Neural cell (in vitro differentiated cells): Measurements from ENCODE around the gene WDR93. TPM values are rescaled to one million over a fixed set of nuclear protein-coding genes. Genes with fewer than 3 reads are reported as not detected.

Experiments
- H2AFZ ChIP-seq: fragments of 200-600, 300-800 bp; sonication (generic), shearing (Covaris generic); 2 replicates; pipeline ENCODE4 v1.6.0; 2014; ENCODE audit warnings: low read depth, mild to moderate bottlenecking, antibody characterized with exemption, low read length, moderate library complexity
- H3F3A ChIP-seq: fragments of 200-600 bp; shearing (Covaris generic); 2 replicates; pipeline ENCODE4 v1.6.1; 2016; ENCODE audit warnings: mild to moderate bottlenecking, moderate library complexity, mixed read lengths, antibody characterized with exemption, low read length; ENCODE audit not compliant: insufficient read depth, poor library complexity, severe bottlenecking
- H3K27ac ChIP-seq: fragments of 200-600, 300-800 bp; sonication (generic), shearing (Covaris generic); 2 replicates; pipeline ENCODE4 v1.5.1; 2014; ENCODE audit warnings: mild to moderate bottlenecking, low read length, moderate library complexity
- H3K27me3 ChIP-seq: fragments of 300-800, 200-600 bp; sonication (generic), shearing (Covaris generic); 2 replicates; pipeline ENCODE4 v1.6.0; 2014; ENCODE audit warnings: mild to moderate bottlenecking, low read depth, low read length, moderate library complexity; ENCODE audit not compliant: insufficient read depth
- H3K36me3 ChIP-seq: fragments of 300-800, 200-600 bp; sonication (generic), shearing (Covaris generic); 2 replicates; pipeline ENCODE4 v1.5.1; 2014; ENCODE audit warnings: mild to moderate bottlenecking, antibody characterized with exemption, low read length, moderate library complexity; ENCODE audit not compliant: insufficient read depth
- H3K4me2 ChIP-seq: fragments of 300-800, 200-600 bp; sonication (generic), shearing (Covaris generic); 2 replicates; pipeline ENCODE4 v1.6.0; 2014; ENCODE audit warnings: mild to moderate bottlenecking, low read length
- H3K4me3 ChIP-seq: fragments of 300-800, 200-600 bp; sonication (generic), shearing (Covaris generic); 2 replicates; pipeline ENCODE4 v1.5.1; 2014; ENCODE audit warnings: mild to moderate bottlenecking, low read length, moderate library complexity
- H3K79me2 ChIP-seq: fragments of 200-600 bp; shearing (Covaris generic); replicated peaks from 2 replicates; pipeline ENCODE4 v1.6.0; 2014; ENCODE audit warnings: mild to moderate bottlenecking, low read length, moderate library complexity; ENCODE audit not compliant: insufficient read depth
- H3K9ac ChIP-seq: fragments of 300-800, 200-600 bp; sonication (generic), shearing (Covaris generic); 2 replicates; pipeline ENCODE4 v1.6.1; 2016; ENCODE audit warnings: mild to moderate bottlenecking, low read length, mixed read lengths
- H3K9me2 ChIP-seq: fragments of 200-600 bp; shearing (Covaris generic); 2 replicates; pipeline ENCODE4 v1.6.1; 2016; ENCODE audit warnings: mild to moderate bottlenecking, low read length, mixed read lengths; ENCODE audit not compliant: insufficient read depth
- H3K9me3 ChIP-seq: fragments of 200-600, 300-800 bp; sonication (generic), shearing (Covaris generic); 2 replicates; pipeline ENCODE4 v1.6.1; 2016; ENCODE audit warnings: mild to moderate bottlenecking, mixed run types, low read length, moderate library complexity, mixed read lengths
- H4K20me1 ChIP-seq: fragments of 200-600 bp; shearing (Covaris generic); 2 replicates; pipeline ENCODE4 v1.6.1; 2016; ENCODE audit warnings: mild to moderate bottlenecking, mixed run types; ENCODE audit not compliant: insufficient read depth
- EP300 ChIP-seq: fragments of 450-650 bp; conservative IDR thresholded peaks from 2 replicates; pipeline ENCODE4 v1.6.1; 2014; ENCODE audit warnings: antibody characterized with exemption, mild to moderate bottlenecking, moderate library complexity; ENCODE audit not compliant: poor library complexity, severe bottlenecking
- EZH2 ChIP-seq: fragments of 200-600, 300-800 bp; shearing (Covaris generic), sonication (generic); IDR thresholded peaks from 2 replicates; pipeline ENCODE4 v1.6.1; 2014; ENCODE audit warnings: antibody characterized with exemption, low read length, borderline replicate concordance, mild to moderate bottlenecking; ENCODE audit not compliant: insufficient read depth, poor library complexity, severe bottlenecking
- MXI1 ChIP-seq: fragments of 450-650 bp; conservative IDR thresholded peaks from 2 replicates; pipeline ENCODE4 v1.6.1; 2014; ENCODE audit warnings: antibody characterized with exemption, mild to moderate bottlenecking; ENCODE audit not compliant: poor library complexity, severe bottlenecking
- POLR2AphosphoS5 ChIP-seq: IDR thresholded peaks from 2 replicates; pipeline ENCODE4 v1.6.1; 2012
- RAD21 ChIP-seq: fragments of 450-650 bp; conservative IDR thresholded peaks from 2 replicates; pipeline ENCODE4 v1.6.1; 2014; ENCODE audit warnings: antibody characterized with exemption, mild to moderate bottlenecking, moderate library complexity
- SMC3 ChIP-seq: fragments of 450-650 bp; conservative IDR thresholded peaks from 2 replicates; pipeline ENCODE4 v1.6.1; 2014; ENCODE audit warnings: antibody characterized with exemption, mild to moderate bottlenecking, moderate library complexity; ENCODE audit not compliant: poor library complexity
- TAF1 ChIP-seq: IDR thresholded peaks from 2 replicates; pipeline ENCODE4 v1.6.1; 2012; ENCODE audit warnings: low read depth
- polyA plus RNA-seq: library from polyadenylated mRNA; depleted of rRNA; stranded (reverse); fragments of >200 nt; gene quantifications from 2 replicates; pipeline ENCODE4 v1.2.3, GENCODE V29; 2014
- TF ChIP-seq, protein P1 (sequence below): IDR thresholded peaks from 2 replicates; pipeline ENCODE4 v1.6.1; 2012; ENCODE audit warnings: borderline replicate concordance
- TF ChIP-seq, protein P2 (sequence below): fragments of 450-650 bp; IDR thresholded peaks from 2 replicates; pipeline ENCODE4 v1.5.1; 2014; ENCODE audit warnings: antibody characterized with exemption, mild to moderate bottlenecking, moderate library complexity; ENCODE audit not compliant: poor library complexity, severe bottlenecking

The WDR93 gene
- polyA plus RNA-seq, 1 donor from 2014 or later: 0.41 TPM

DNA sequence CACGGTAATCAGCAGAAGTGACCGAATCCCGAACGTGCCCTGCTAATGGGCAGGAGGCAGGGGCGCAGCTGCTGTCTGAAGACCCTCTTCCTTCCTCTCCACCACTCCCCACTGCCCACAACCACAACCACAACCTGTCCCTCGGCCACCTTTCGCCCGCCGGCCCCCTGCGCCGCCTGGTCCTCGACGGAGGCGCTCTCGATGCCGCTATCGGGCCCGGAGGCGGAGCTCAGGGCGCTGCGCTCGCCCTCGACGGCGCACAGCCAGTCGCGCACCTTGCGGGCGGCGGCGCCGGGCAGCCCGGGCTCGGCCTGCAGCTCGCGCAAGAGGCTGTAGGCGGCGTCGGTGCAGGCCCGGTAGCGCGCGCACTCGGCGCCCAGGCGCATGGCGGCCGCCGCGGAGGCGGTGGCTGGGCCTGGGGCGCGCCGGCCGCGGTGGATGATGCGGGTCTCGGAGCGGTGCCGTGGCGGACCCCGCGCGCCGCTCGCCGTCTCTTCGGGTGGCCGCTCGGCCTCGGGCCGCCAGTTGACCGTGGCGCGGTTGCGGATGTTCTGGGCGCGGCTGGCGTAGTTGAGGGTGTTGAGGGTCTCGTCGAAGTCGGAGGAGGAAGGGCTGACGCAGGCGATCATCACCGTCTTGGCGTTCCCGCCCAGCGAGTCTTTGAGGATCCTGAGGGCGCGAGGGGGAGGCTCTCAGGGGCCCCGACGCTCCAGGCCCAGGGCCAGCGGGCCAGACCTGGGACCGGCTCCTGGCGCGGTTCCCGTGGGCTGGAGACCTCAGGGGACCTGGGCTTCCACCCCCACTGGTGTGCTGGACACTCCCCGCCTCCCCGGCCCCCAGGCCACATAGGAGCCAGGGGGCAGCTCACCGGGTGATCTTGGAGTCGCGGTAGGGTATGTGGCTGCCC, 42.3 kb upstream of the WDR93 start:
- no peak overlapping the region for H3K4me2 ChIP-seq
- H2AFZ ChIP-seq: no peak overlapping the region

DNA sequence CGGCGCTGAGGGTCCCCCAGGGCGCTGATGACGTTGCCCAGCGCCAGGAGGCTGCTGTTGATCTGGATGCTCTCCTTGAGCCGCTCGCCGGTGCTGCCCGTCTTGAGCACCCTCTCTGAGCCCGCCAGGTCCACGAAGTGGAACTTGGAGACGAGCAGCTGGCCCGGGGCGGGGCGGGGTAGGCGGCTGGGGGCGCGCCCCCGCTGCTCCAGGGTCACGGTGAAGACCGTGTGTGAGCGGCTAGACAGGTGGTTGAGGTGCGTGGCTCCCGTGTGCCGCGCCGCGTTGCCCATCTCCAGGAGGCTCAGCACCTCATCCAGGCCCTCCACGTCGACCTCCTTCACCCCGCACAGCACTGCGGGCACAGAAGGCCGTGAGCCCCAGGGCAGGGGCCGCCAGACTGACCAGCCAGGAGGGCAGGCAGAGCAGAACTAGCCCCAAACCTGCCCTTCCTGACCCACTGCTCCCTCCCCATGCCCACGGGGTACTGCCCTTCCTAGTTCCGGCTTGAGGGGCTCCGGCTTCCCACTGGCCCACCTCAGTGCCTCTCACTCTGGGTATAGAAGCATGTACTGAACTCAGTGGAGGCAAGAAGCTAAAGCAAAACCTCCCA, 41.5 kb upstream of the WDR93 start:
- H3K4me2 ChIP-seq: no peak overlapping the region
- H3K79me2 ChIP-seq: no peaks in the 10 kb centered on the region
- H3K9ac ChIP-seq: no peak overlapping the region
- H3K4me3 ChIP-seq: no peak overlapping the region
- H3K36me3 ChIP-seq: no peaks in the 10 kb centered on the region
- TF ChIP-seq, protein P1, sequence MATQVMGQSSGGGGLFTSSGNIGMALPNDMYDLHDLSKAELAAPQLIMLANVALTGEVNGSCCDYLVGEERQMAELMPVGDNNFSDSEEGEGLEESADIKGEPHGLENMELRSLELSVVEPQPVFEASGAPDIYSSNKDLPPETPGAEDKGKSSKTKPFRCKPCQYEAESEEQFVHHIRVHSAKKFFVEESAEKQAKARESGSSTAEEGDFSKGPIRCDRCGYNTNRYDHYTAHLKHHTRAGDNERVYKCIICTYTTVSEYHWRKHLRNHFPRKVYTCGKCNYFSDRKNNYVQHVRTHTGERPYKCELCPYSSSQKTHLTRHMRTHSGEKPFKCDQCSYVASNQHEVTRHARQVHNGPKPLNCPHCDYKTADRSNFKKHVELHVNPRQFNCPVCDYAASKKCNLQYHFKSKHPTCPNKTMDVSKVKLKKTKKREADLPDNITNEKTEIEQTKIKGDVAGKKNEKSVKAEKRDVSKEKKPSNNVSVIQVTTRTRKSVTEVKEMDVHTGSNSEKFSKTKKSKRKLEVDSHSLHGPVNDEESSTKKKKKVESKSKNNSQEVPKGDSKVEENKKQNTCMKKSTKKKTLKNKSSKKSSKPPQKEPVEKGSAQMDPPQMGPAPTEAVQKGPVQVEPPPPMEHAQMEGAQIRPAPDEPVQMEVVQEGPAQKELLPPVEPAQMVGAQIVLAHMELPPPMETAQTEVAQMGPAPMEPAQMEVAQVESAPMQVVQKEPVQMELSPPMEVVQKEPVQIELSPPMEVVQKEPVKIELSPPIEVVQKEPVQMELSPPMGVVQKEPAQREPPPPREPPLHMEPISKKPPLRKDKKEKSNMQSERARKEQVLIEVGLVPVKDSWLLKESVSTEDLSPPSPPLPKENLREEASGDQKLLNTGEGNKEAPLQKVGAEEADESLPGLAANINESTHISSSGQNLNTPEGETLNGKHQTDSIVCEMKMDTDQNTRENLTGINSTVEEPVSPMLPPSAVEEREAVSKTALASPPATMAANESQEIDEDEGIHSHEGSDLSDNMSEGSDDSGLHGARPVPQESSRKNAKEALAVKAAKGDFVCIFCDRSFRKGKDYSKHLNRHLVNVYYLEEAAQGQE: no peak
- no peak for TF ChIP-seq POLR2AphosphoS5
- H3K9me3 ChIP-seq: no peaks in the 10 kb centered on the region
- H3K9me2 ChIP-seq: no peaks in the 10 kb centered on the region
- H3F3A ChIP-seq: no peaks in the 10 kb centered on the region
- no peaks in the 10 kb centered on the region for H3K27me3 ChIP-seq
- H4K20me1 ChIP-seq: no peaks in the 10 kb centered on the region
- no peak overlapping the region for H2AFZ ChIP-seq
- no peak overlapping the region for H3K27ac ChIP-seq

More for the DNA sequence above, 42.3 kb upstream of the WDR93 start:
- Histone ChIP-seq H3K9ac (no peak overlapping the region), H3K9me2 (no peaks in the 10 kb centered on the region), H3K27ac (no peak overlapping the region), H3K36me3 (no peaks in the 10 kb centered on the region), H3K4me3 (no peak overlapping the region), H4K20me1 (no peaks in the 10 kb centered on the region), H3K9me3 (no peaks in the 10 kb centered on the region), H3K79me2 (no peaks in the 10 kb centered on the region), H3K27me3 (no peaks in the 10 kb centered on the region), H3F3A (no peaks in the 10 kb centered on the region)
- TF ChIP-seq, protein P2, sequence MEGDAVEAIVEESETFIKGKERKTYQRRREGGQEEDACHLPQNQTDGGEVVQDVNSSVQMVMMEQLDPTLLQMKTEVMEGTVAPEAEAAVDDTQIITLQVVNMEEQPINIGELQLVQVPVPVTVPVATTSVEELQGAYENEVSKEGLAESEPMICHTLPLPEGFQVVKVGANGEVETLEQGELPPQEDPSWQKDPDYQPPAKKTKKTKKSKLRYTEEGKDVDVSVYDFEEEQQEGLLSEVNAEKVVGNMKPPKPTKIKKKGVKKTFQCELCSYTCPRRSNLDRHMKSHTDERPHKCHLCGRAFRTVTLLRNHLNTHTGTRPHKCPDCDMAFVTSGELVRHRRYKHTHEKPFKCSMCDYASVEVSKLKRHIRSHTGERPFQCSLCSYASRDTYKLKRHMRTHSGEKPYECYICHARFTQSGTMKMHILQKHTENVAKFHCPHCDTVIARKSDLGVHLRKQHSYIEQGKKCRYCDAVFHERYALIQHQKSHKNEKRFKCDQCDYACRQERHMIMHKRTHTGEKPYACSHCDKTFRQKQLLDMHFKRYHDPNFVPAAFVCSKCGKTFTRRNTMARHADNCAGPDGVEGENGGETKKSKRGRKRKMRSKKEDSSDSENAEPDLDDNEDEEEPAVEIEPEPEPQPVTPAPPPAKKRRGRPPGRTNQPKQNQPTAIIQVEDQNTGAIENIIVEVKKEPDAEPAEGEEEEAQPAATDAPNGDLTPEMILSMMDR: no peak
- TF ChIP-seq TAF1: no peak
- TF ChIP-seq EP300: no peak
- no peak for TF ChIP-seq POLR2AphosphoS5
- TF ChIP-seq EZH2: no peak

DNA sequence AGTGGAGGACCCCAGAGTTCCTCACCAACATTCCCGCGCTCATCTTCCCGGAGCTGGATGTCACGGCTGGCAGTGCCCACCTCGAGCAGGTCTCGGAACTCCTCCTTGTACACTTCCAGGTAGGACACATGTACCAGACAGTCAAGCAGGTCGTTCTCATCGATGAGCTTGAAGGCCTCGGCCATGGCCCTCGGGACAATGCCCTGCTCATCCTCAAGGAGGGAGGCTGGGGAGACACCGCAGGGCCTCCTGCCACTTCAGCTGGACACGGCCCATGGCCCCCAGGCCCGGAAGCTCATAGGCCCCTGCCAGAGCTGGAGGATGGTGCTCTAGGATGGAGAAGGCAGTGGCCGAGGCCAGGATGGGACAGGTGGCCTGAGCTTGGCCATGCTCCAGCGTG, 40.9 kb upstream of the WDR93 start:
- H3K27ac ChIP-seq: no peak overlapping the region
- no peaks in the 10 kb centered on the region for H3K79me2 ChIP-seq
- no peaks in the 10 kb centered on the region for H3K36me3 ChIP-seq
- no peaks in the 10 kb centered on the region for H3F3A ChIP-seq
- H3K9me2 ChIP-seq: no peaks in the 10 kb centered on the region
- H3K9ac ChIP-seq: no peak overlapping the region
- no peaks in the 10 kb centered on the region for H4K20me1 ChIP-seq
- H3K4me3 ChIP-seq: no peak overlapping the region
- H3K27me3 ChIP-seq: no peaks in the 10 kb centered on the region
- no peaks in the 10 kb centered on the region for H3K9me3 ChIP-seq
- H2AFZ ChIP-seq: no peak overlapping the region
- no peak overlapping the region for H3K4me2 ChIP-seq
- no peak for TF ChIP-seq EZH2
- no peak for TF ChIP-seq POLR2AphosphoS5
- TF ChIP-seq SMC3: no peak
- TF ChIP-seq, protein P1: no peak
- TF ChIP-seq TAF1: no peak
- no peak for TF ChIP-seq MXI1
- no peak for TF ChIP-seq EP300
- no peak for TF ChIP-seq RAD21
